Liver (tissue), 9 donors: ENCODE measurements around the gene ANXA9. TPM values are rescaled to one million over a fixed set of nuclear protein-coding genes. Genes with fewer than 3 reads are reported as not detected.
A peak's percentile ranks its signal among the peaks of the same experiment; 100 is the strongest.

Experiments used
- DNase-seq: peaks from one replicate; pipeline ENCODE4 v3.0.0-alpha.2; 2017; ENCODE audit warnings: low spot score
- H3K27ac ChIP-seq, 2 donors: one replicate each; pipeline ENCODE4 v1.7.0; 2013; ENCODE audit warnings: inconsistent platforms in 2 of 2, low read length in 2 of 2, control low read depth in 1 of 2, low read depth in 1 of 2, mild to moderate bottlenecking in 1 of 2
- H3K27me3 ChIP-seq, 4 donors: one replicate each; pipeline versions ENCODE4 v1.6.1 to v1.7.0; 2013; ENCODE audit warnings: low read length in 3 of 4, inconsistent platforms in 1 of 4, mild to moderate bottlenecking in 1 of 4, moderate library complexity in 1 of 4; ENCODE audit not compliant: control insufficient read depth in 4 of 4, insufficient read depth in 4 of 4
- H3K36me3 ChIP-seq, 4 donors: one replicate each; pipeline versions ENCODE4 v1.6.1 to v1.7.0; 2013; ENCODE audit warnings: low read length in 3 of 4, mild to moderate bottlenecking in 3 of 4, low read depth in 1 of 4, moderate library complexity in 1 of 4; ENCODE audit not compliant: control insufficient read depth in 4 of 4, insufficient read depth in 3 of 4
- H3K4me1 ChIP-seq, 4 donors: one replicate each; pipeline versions ENCODE4 v1.6.1 to v1.7.0; 2013; ENCODE audit warnings: low read length in 3 of 4, mild to moderate bottlenecking in 3 of 4, moderate library complexity in 1 of 4; ENCODE audit not compliant: control insufficient read depth in 4 of 4, insufficient read depth in 4 of 4
- H3K4me3 ChIP-seq, 3 donors: one replicate each; pipeline versions ENCODE4 v1.6.1 to v1.7.0; 2013; ENCODE audit warnings: low read length in 3 of 3, control low read depth in 1 of 3, low read depth in 1 of 3, mild to moderate bottlenecking in 1 of 3
- H3K9ac ChIP-seq, 2 donors: one replicate each; pipeline ENCODE4 v1.7.0; 2013; ENCODE audit warnings: low read length in 2 of 2, mild to moderate bottlenecking in 2 of 2, moderate library complexity in 2 of 2, control low read depth in 1 of 2, low read depth in 1 of 2
- H3K9me3 ChIP-seq, 4 donors: one replicate each; pipeline versions ENCODE4 v1.6.1 to v1.7.0; 2013; ENCODE audit warnings: low read length in 3 of 4; ENCODE audit not compliant: control insufficient read depth in 4 of 4
- EGR1 ChIP-seq, 2 donors: IDR thresholded peaks; 2 replicates each; pipeline ENCODE4 v1.6.1; 2016 to 2018; ENCODE audit warnings: antibody characterized with exemption in 2 of 2, low read depth in 2 of 2
- FOXA1 ChIP-seq: IDR thresholded peaks from 2 replicates; pipeline ENCODE4 v1.6.1; 2016; ENCODE audit warnings: antibody characterized with exemption
- FOXA2 ChIP-seq: IDR thresholded peaks from 2 replicates; pipeline ENCODE4 v1.6.1; 2016; ENCODE audit warnings: antibody characterized with exemption
- GABPA ChIP-seq, 2 donors: IDR thresholded peaks in 1 of 2; conservative IDR thresholded peaks in 1 of 2; 2 replicates each; pipeline ENCODE4 v1.6.1; 2016; ENCODE audit warnings: antibody characterized with exemption in 2 of 2, mild to moderate bottlenecking in 1 of 2, moderate library complexity in 1 of 2
- HNF4A ChIP-seq, 2 donors: conservative IDR thresholded peaks; 2 replicates each; pipeline ENCODE4 v1.6.1; 2016; ENCODE audit warnings: antibody characterized with exemption in 2 of 2, mild to moderate bottlenecking in 2 of 2
- HNF4G ChIP-seq: IDR thresholded peaks from 2 replicates; pipeline ENCODE4 v1.6.1; 2016; ENCODE audit warnings: antibody characterized with exemption
- JUND ChIP-seq, 2 donors: IDR thresholded peaks; 2 replicates each; pipeline ENCODE4 v1.6.1; 2016; ENCODE audit warnings: antibody characterized with exemption in 2 of 2
- NR2F2 ChIP-seq: IDR thresholded peaks from 2 replicates; pipeline ENCODE4 v1.6.1; 2016; ENCODE audit warnings: antibody characterized with exemption
- RAD21 ChIP-seq, 2 donors: IDR thresholded peaks; 2 replicates each; pipeline ENCODE4 v1.6.1; 2016; ENCODE audit warnings: antibody characterized with exemption in 2 of 2, mild to moderate bottlenecking in 2 of 2
- RXRA ChIP-seq, 2 donors: IDR thresholded peaks; 2 replicates each; pipeline ENCODE4 v1.6.1; 2017 to 2018; ENCODE audit warnings: antibody characterized with exemption in 2 of 2, mild to moderate bottlenecking in 1 of 2
- SP1 ChIP-seq: IDR thresholded peaks from 2 replicates; pipeline ENCODE4 v1.6.1; 2018; ENCODE audit warnings: antibody characterized with exemption, mild to moderate bottlenecking
- TAF1 ChIP-seq: conservative IDR thresholded peaks from 2 replicates; pipeline ENCODE4 v1.6.1; 2016; ENCODE audit warnings: antibody characterized with exemption, mild to moderate bottlenecking
- YY1 ChIP-seq: IDR thresholded peaks from 2 replicates; pipeline ENCODE4 v1.6.1; 2016; ENCODE audit warnings: antibody characterized with exemption, mild to moderate bottlenecking
- WGBS: extraction: QIAGEN DNeasy Blood & Tissue Kit; methylation state at CpG from one replicate; pipeline ENCODE4 v1.1.7; 2013; 5-methylcytosine and 5-hydroxymethylcytosine counted together
- polyA plus RNA-seq, 2 donors: library from polyadenylated mRNA; stranded (reverse) in 1 of 2; unstranded in 1 of 2; fragments of 200-250 nt in 1 of 2; fragments of >200 nt in 1 of 2; fragmentation: Nextera tagmentation in 1 of 2; extraction: Ambion mirVana in 1 of 2; gene quantifications; one replicate each; pipeline versions ENCODE4 v1.2.1 to v1.2.3, GENCODE V29; 2013 to 2015
- total RNA-seq, 2 donors: library from RNA; depleted of rRNA; stranded (reverse); fragments of >200 nt; gene quantifications; one replicate each; pipeline ENCODE4 v1.2.3, GENCODE V29; 2014
- TF ChIP-seq, protein P1 (sequence below): IDR thresholded peaks from 2 replicates; pipeline ENCODE4 v1.6.1; 2016; ENCODE audit warnings: antibody characterized with exemption, mild to moderate bottlenecking
- TF ChIP-seq, protein P2 (sequence below): IDR thresholded peaks from 2 replicates; pipeline ENCODE4 v1.6.1; 2016; ENCODE audit warnings: antibody characterized with exemption
- TF ChIP-seq, protein P3 (sequence below): IDR thresholded peaks from 2 replicates; pipeline ENCODE4 v1.6.1; 2016; ENCODE audit warnings: antibody characterized with exemption
- TF ChIP-seq, protein P4 (sequence below): IDR thresholded peaks from 2 replicates; pipeline ENCODE4 v1.6.1; 2016; ENCODE audit warnings: antibody characterized with exemption
- TF ChIP-seq, protein P5 (sequence below): fragments of 150-350 bp; IDR thresholded peaks from 2 replicates; pipeline ENCODE4 v1.5.1; 2017; ENCODE audit warnings: improper control_type of control experiment, low read depth, low read length; ENCODE audit not compliant: missing input control
- donor health status: healthy.
- donor health status: healthy.
- donor health status: healthy.
- donor health status: healthy.
- donor health status: healthy.

Gene ANXA9
- total and polyA plus RNA-seq, 4 donors = 7.5 to 24.0 (median 17.0) TPM

DNA sequence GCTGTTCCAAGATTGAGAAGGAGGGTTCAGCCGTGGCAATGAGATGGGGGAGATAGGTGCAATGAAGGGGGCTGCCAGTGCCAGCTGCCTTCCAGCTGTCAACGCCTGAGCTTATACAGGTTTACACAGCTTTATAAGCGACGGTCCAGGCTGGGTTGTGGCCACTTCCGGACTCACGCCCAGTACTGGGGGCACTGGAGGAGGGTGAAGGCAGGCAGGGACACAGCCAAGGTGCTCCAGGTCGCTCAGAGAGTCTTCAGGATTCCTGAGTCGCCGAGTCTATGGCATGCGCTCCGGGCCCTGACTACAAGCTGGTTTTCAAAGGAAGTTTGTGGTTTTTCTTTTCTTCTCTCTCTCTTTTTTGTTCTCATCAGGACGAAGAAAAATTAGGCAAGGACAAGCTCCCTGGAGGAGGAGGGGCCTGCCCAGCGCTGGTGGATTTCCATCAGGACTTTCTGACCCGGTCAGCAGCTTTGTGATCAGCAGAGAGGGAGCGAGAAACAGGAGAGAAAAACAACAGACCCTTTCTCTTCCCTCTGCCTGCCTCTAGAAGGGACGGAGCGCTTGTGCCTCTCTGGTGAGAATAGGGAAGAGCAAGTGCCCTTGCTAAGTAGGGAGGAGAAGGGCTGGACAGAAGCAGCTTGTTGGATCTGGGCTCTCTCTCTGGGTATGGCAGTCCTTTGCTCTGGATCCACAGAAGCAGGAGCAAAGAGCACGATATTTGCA lies 24.4 kb downstream of the ANXA9 start, which contains the start of gene MINDY1:
Gene MINDY1 (minus strand): TSS at position 576 of the 726 bp plus-strand sequence. CDS start 4,285 bp downstream, outside the sequence.
- Histone ChIP-seq H3K9ac (peak within 1 kb of the TSS; percentile 34 to 79), H3K9me3 (no peaks in the 10 kb centered on the region), H3K27ac (peak within 1 kb of the TSS; percentile 84), H3K4me3 (peak within 1 kb of the TSS; percentile 33 to 84 (median 61)), H3K4me1 (peaks cover 18 to 67% (median 53%) of the 10 kb centered on the region in 4 donors), H3K36me3 (peaks cover 0 to 11% (median 4%) of the 10 kb centered on the region in 4 donors), H3K27me3 (no peaks in the 10 kb centered on the region)
- TF ChIP-seq, protein P1, sequence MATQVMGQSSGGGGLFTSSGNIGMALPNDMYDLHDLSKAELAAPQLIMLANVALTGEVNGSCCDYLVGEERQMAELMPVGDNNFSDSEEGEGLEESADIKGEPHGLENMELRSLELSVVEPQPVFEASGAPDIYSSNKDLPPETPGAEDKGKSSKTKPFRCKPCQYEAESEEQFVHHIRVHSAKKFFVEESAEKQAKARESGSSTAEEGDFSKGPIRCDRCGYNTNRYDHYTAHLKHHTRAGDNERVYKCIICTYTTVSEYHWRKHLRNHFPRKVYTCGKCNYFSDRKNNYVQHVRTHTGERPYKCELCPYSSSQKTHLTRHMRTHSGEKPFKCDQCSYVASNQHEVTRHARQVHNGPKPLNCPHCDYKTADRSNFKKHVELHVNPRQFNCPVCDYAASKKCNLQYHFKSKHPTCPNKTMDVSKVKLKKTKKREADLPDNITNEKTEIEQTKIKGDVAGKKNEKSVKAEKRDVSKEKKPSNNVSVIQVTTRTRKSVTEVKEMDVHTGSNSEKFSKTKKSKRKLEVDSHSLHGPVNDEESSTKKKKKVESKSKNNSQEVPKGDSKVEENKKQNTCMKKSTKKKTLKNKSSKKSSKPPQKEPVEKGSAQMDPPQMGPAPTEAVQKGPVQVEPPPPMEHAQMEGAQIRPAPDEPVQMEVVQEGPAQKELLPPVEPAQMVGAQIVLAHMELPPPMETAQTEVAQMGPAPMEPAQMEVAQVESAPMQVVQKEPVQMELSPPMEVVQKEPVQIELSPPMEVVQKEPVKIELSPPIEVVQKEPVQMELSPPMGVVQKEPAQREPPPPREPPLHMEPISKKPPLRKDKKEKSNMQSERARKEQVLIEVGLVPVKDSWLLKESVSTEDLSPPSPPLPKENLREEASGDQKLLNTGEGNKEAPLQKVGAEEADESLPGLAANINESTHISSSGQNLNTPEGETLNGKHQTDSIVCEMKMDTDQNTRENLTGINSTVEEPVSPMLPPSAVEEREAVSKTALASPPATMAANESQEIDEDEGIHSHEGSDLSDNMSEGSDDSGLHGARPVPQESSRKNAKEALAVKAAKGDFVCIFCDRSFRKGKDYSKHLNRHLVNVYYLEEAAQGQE = peak; percentile 91
- TF ChIP-seq EGR1 (IDR thresholded peaks at IDR 0.05; ENCODE audit: low read depth in 2 of 2) (no peak), RXRA (IDR thresholded peaks at IDR 0.05) (peak; percentile 49 to 53), HNF4A (conservative IDR thresholded peaks at IDR 0.05) (peak; percentile 59 to 72), JUND (IDR thresholded peaks at IDR 0.05) (peak in 1 of 2 donors; percentile 21), FOXA2 (no peak), RAD21 (IDR thresholded peaks at IDR 0.05) (peak; percentile 56 to 74), NR2F2 (no peak), HNF4G (no peak), TAF1 (peak; percentile 91), FOXA1 (no peak), GABPA (IDR thresholded peaks at IDR 0.05 in 1 of 2, conservative IDR thresholded peaks at IDR 0.05 in 1 of 2) (no peak), YY1 (peak; percentile 62), SP1 (peak; percentile 55)
- TF ChIP-seq, protein P2, sequence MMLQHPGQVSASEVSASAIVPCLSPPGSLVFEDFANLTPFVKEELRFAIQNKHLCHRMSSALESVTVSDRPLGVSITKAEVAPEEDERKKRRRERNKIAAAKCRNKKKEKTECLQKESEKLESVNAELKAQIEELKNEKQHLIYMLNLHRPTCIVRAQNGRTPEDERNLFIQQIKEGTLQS = no peak
- TF ChIP-seq, protein P3, sequence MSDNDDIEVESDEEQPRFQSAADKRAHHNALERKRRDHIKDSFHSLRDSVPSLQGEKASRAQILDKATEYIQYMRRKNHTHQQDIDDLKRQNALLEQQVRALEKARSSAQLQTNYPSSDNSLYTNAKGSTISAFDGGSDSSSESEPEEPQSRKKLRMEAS = no peak
- TF ChIP-seq, protein P4, sequence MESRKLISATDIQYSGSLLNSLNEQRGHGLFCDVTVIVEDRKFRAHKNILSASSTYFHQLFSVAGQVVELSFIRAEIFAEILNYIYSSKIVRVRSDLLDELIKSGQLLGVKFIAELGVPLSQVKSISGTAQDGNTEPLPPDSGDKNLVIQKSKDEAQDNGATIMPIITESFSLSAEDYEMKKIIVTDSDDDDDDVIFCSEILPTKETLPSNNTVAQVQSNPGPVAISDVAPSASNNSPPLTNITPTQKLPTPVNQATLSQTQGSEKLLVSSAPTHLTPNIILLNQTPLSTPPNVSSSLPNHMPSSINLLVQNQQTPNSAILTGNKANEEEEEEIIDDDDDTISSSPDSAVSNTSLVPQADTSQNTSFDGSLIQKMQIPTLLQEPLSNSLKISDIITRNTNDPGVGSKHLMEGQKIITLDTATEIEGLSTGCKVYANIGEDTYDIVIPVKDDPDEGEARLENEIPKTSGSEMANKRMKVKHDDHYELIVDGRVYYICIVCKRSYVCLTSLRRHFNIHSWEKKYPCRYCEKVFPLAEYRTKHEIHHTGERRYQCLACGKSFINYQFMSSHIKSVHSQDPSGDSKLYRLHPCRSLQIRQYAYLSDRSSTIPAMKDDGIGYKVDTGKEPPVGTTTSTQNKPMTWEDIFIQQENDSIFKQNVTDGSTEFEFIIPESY = no peak
- TF ChIP-seq, protein P5, sequence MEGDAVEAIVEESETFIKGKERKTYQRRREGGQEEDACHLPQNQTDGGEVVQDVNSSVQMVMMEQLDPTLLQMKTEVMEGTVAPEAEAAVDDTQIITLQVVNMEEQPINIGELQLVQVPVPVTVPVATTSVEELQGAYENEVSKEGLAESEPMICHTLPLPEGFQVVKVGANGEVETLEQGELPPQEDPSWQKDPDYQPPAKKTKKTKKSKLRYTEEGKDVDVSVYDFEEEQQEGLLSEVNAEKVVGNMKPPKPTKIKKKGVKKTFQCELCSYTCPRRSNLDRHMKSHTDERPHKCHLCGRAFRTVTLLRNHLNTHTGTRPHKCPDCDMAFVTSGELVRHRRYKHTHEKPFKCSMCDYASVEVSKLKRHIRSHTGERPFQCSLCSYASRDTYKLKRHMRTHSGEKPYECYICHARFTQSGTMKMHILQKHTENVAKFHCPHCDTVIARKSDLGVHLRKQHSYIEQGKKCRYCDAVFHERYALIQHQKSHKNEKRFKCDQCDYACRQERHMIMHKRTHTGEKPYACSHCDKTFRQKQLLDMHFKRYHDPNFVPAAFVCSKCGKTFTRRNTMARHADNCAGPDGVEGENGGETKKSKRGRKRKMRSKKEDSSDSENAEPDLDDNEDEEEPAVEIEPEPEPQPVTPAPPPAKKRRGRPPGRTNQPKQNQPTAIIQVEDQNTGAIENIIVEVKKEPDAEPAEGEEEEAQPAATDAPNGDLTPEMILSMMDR = peak; percentile 40
- peak; percentile 65 for DNase-seq
- under 1% methylated on average over 18 of the region's 18 CpGs for WGBS
